ENCODE data around the gene LLGL2.

LLGL2 gene

DNA sequence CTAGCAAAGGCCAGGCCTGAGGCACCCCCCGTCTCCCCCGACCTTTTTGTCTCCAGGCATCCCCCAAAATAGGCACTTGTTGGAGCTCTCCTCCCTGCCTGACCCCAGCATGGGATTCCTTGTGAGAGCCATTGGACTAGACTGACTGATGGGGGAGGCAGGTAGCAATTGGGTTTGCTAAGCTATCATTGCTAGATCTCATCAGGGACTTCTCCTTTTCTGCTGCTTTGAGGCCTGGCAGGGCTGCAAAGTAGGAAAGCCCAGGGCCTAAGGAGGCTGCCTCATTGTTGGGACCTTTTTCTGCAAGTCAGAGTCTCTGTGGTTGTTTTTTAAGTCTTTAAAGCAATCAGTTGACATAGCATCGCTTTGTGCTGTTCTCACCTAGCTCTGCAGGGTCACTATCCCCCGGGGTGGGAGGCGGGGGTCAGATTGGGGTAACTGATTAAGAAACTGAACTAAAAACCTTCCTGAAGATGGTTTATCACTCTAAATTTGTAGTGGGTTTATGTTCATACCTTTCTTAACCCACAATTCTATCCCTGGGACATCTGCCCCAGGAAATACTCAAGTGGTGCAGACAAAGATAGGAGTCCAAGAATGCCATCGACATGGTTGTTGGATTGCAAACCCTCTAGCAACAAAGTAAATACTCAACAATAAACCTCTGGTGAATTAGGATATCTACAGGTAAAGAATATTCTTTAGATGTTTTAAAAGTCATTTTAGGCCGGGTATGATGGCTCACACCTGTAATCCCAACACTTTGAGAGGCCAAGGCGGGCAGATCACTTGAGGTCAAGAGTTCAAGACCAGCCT lies 28.0 kb downstream of the LLGL2 start:
- no peak for DNase-seq

GRCh38 chr17:75555679-75556153 lies 30.2 kb downstream of the LLGL2 start:
- DNase-seq, result no peak

DNA sequence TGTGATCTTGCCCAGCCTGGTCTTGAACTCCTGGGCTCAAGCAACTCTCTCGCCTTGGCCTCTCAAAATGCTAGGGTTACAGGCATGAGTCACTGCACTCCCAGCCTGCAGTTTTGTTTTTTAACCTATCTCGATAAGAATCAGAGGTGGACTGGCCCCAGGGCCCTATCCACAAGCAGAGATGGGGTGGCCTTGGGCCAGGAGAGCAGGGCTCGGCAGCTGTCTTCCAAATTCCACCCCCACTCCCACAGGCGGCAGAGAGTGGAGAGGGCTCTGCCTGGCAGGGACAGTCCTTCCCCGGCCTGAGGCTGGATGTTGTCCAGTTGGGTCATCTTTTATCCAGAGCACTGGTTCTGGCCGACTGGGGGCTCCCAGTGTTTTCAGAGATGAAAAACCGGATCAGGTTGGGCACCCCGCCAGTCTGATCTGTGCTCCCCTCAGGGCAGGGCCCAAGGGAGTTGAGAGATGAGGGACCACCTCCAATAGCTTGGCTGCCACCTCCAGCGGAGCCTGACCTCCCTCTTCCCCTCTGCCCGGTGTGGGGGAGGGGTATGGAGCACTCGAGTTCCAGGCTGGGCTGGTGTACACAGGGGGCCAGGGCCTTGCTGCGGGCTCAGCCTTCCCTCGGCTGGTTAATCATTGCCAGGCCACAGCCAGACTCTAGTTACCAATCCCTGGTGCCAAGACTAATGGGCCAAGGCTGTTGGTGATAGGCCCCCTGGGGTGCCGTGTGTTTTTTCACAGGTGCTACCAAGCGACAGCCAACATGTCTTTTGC lies 31.8 kb downstream of the LLGL2 start:
- DNase-seq, result no peak

GRCh38 chr17:75557852-75558665 lies 32.6 kb downstream of the LLGL2 start:
- DNase-seq, result no peak

GRCh38 chr17:75558666-75559530 lies 33.4 kb downstream of the LLGL2 start:
- DNase-seq, result no peak

DNA sequence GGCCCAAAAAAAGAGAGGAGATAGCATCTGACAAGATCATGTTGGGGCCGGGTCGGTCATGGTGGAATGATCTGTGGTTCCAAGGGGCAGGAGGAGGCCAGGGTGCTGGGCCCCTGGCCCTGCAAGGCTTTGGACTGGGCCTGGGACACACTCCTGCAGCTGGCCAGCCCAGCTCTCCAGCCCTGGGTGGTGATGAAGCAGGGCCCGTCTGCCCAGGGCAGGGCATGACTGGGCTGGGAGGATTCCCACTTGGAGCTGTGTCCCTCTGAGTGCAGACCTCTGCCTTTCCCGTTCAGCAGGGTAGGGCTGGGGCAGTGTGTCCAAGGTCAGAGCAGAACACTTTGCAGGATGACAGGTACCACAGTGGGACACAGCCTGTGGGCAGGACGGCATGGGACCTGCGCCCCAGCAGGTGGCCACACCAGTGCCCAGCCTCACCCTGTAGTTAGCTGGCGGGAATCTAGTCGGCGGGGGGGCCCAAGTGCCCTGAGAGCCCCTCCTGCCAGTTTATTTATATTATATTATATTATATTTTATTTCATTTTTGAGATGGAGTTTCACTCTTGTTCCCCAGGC lies 34.5 kb downstream of the LLGL2 start:
- no peak for DNase-seq

DNA sequence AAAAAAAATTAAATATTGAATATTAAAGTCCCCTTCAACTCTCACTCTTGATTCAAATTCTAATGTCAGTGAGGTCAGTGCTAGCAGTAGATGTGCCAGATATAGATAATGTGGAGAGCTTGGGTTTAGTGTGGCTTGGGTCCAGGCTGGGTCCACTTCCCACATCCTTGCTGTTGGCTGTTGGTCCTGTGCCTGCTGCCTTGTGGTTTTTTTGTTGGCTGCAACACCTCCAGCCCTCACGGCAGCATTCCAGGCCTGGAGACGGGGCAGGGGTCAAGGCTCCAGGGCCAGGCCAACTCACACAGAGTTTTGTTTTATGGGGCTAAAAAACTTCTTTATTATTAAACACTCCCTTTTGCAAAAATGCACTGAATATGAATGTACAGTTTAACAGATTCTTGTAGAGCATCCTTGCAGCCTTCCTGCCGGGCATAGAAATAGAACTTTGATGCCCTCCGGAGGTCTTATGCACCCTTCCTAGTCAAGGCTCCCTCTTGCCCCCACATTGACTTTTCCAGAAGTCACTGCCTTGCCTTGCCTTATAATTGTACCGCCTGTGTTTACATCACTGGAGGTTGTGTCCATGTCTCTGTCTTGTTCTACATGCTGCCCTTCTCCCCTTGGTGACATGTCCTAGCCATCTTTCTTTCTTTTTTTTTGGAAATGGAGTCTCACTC lies 36.6 kb downstream of the LLGL2 start:
- no peak for DNase-seq

DNA sequence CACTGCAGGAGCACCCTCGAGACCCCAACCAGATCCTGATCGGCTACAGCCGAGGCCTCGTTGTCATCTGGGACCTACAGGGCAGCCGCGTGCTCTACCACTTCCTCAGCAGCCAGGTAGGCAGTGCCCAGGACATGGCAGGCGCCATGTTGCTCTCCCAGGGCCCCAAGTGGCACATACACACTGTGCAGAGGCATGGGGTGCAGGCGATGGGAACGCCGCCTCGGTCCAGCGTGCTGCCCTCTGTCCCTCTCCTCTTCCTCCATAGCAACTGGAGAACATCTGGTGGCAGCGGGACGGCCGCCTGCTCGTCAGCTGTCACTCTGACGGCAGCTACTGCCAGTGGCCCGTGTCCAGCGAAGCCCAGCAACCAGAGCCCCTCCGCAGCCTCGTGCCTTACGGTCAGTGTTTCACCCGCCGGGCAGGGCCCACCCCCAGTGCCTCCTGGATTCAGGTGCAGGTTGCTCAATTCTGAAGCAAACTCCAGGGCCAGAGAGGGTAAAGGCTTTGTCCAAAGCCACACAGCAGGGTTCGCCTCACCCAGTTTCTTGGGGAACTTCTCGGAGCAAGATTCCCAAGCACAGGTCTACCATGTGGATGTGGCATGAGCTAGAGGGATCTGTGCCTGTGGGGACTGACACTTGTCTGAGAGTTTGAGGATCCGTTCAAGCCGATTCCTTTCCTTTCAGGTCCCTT lies 37.7 kb downstream of the LLGL2 start:
- DNase-seq, result no peak

DNA sequence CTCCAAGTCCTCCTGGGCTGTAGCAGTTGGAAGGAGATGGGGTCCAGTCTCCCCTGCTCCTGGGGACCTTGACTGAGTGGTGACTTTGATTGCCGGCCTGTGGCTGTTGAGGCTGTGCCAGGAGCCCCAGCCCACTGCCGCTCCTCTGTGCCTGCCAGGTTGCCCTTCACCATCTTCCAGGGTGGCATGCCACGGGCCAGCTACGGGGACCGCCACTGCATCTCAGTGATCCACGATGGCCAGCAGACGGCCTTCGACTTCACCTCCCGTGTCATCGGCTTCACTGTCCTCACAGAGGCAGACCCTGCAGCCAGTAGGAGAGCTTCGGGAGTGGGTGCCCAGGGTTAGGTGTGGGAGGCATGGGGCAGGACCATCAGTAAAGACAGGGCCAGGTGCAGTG lies 38.7 kb downstream of the LLGL2 start:
- DNase-seq, result no peak

- no peak for DNase-seq
These were observed 39.6 kb downstream of the LLGL2 start for GRCh38 chr17:75565066-75565465.

DNA sequence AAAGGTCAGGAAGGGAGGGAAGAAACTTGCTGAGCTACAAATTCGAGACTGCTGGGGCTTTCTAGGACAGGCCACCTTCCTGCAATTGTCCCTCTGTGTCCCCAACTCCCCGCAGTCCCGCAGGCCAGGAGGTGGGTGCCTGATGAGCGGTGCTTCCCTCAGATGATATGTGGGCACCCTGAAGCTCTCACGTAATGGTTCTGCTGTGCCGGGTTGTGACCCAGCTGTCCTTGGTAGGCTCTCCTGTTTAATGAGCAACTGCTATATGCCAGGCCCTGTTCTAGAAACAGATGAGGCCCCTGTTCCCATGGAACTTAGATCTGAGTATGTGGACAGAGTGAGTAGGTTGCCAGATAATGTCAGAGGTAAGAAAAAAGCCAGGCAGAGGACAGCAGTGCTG lies 40.1 kb downstream of the LLGL2 start:
- no peak for DNase-seq

DNA sequence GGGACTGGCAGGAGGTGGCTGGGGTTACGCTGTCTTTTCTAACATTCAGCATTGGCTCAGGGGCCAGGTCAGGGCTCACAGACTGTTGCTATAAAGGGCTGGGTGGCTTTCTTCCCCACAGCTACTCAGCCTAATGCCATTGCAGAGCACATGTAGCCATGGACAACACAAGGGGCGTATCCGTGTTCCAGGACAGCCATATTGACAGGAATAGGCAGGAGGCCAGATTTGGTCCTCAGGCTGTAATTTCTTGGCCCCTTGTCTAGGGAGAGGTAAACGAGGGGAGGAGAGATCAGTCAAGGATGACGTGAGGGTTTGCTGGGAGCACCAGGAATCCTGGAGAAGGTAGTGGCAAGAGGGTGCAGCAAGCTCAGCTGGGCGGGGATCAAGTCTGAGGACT lies 40.9 kb downstream of the LLGL2 start:
- no peak for DNase-seq

- DNase-seq, result no peak
These were observed 41.3 kb downstream of the LLGL2 start for GRCh38 chr17:75566834-75567233.

GRCh38 chr17:75568412-75569255 lies 43.1 kb downstream of the LLGL2 start:
- no peak for DNase-seq

DNA sequence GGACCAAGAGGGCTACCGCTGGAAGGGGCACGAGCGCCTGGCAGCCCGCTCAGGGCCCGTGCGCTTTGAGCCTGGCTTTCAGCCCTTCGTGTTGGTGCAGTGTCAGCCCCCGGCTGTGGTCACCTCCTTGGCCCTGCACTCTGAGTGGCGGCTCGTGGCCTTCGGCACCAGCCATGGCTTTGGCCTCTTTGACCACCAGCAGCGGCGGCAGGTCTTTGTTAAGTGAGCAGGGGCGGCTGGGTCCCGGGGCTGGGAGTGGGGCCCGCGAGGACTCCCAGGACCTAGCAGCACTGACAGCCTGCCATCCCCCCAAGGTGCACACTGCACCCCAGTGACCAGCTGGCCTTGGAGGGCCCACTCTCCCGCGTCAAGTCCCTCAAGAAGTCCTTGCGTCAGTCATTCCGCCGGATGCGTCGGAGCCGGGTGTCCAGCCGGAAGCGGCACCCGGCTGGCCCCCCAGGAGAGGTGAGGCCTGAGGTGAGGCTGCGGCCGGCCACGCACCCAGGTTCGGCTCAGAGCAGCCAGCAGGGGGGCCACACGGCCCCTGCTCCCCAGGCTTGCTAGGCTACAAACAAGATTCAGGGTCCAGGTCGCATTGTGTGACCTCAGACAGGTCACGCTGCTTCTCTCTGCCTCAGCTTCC lies 44.7 kb downstream of the LLGL2 start:
- DNase-seq, result no peak

DNA sequence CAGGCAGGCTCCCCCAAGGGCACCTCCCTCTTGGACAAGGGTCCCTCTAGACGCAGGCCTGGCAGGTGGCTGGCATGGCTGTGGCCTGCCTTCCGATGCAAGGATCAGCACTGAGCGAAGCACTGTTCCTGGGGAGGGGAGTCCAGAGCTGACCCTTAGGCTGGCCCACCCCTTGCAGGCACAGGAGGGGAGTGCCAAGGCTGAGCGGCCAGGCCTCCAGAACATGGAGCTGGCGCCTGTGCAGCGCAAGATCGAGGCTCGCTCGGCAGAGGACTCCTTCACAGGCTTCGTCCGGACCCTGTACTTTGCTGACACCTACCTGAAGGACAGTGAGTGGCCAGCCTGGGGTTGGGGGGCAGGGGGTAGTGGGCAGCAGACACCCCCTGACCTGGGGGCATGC lies 45.3 kb downstream of the LLGL2 start:
- DNase-seq, result no peak

DNA sequence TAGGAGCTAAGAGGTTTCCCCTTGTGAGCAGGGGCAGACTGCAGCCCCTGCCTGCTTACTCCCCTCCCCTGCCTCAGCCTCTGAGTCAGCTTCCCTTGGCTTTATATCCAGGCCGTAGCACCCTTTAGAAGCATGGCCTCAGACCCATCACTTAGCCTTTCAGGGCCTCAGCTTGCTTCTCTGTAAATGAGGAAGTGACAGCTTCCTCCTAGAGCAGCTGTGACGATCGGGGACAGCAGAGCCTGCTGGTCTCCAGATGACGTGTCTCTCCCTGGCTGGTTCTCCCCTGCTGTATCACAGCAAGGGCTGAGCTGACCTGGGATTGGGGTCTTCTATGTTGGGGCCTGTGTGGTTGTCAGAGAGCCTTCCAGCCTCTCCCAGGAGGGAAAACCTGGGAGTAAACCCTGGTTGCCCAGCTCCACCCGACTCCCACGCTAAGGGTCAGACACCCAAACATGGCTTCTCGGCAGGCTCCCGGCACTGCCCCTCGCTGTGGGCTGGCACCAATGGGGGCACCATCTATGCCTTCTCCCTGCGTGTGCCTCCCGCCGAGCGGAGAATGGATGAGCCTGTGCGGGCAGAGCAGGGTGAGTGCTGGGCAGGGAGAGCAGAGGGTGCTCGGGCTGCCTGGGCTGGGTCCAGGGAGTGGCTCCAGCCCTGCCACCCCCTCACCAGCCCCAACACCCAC lies 45.8 kb downstream of the LLGL2 start:
- DNase-seq, result no peak

GRCh38 chr17:75571885-75572215 lies 46.4 kb downstream of the LLGL2 start:
- DNase-seq, result no peak

All from NCI-H774 (cell line).